GM19328 (cell line): ENCODE measurements around the gene HEATR5A.
A peak's percentile ranks its signal among the peaks of the same experiment; 100 is the strongest.
"Not testable (repeated sequence)": the region's sequence is repeated elsewhere in the genome, so short reads cannot be mapped to it uniquely, and the experiment has no call there.

ENCODE experiments used
- ATAC-seq: cut with Tn5 transposase; IDR thresholded peaks from one replicate; pipeline ENCODE4 v1.9.1; 2021; ENCODE audit warnings: mild to moderate bottlenecking, moderate library complexity; ENCODE audit not compliant: unreplicated experiment

The HEATR5A gene

DNA sequence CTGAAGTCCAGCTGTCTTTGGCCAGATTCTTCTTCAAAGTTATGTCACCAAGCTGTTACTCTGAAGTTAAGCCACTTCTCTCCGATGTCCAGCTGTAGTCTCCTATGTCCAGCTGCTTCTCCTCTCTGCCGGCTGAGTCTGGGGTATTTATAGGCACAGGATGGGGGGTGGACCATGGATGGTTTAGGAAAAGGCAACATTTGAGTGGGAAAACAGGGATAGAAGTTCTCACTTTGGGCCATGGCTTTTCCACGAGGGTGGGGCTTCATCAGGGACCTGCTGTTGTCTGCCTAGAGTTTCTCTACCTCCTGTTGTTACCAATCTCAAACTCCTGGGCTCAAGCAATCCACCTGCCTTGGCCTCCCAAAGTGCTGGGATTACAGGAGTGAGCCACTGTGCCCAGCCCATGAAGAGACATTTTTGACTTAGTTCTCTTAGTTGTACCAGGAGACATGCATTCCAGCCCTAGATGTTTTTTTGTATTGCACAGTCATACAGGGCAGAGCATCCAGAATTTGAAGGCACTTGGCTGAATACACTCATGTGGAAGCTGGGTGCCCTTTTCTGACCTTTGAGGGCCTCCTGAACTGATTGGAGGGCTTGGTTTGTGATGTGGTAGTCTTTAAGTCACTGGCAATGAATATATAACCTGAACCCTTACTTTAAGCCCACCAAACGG is 132.9 kb downstream of the HEATR5A start:
- ATAC-seq = no peak

DNA sequence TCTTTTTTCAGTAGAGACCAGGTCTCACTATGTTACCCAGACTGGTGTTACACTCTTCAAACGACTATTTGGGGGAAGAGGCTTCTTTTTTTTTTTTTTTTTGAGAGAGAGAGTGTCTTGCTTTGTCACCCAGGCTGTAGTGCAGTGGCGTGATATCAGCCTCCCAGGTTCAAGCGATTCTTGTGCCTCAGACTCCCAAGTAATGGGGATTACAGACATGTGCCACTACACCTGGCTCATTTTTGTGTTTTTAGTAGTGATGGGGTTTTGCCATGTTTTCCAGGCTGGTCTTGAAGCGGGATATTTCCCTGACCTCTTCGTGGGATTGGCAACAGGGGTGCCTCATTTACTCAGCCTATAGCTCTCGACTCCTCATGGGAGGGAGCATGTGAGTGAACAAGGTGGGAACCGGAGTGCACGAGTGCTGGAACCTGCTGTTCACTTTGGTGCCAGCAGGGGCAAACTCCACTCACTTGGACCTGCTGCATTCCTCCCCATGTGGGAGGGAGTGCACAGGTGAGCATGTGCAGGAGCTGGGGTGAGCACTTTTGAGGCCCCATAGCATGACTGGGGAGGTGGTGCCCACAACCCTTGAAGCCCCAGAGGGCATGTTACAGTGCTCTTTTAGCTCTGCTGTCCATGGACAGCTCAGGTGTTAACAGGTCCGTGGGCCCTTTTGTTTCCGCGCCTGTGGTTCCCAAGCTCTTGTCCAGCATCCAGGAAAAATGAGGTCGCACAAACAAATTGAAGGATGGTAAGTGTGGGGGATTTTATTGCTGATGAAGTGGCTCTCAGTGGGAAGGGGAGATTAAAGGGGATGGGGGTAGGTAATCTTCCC is 133.7 kb downstream of the HEATR5A start:
- no peak for ATAC-seq

DNA sequence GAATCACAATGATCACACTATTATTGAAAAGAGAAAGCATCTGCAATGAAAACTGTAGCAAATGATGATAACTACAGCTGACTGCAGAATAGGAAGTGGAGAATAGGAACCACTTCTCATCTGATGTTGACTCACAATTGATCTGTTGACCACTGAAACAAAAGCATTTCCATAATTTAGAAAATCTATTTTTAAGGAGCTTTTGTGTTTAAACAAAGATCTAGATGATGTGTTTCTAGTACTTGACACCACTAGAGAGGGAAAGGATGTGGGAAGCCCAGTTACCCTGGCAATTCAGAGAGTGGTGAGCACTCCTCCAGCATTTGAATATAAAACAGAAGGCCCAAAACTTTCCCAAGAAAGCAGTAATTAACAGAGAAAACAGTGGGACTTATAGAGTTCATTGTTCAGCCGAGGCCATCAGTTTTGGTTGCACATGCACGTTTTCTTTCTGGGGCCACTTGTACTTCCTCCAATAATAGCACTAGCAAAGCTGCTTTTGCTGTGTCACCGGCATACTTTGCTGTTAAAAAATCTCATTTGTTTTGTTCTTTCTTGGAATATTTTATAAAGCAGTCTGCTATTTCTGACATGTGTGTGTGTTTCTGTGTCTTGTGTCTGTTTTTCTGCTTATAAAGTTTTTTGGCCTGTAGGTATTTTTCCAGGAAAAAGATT is 136.6 kb downstream of the HEATR5A start:
- ATAC-seq = peak; percentile 52

DNA sequence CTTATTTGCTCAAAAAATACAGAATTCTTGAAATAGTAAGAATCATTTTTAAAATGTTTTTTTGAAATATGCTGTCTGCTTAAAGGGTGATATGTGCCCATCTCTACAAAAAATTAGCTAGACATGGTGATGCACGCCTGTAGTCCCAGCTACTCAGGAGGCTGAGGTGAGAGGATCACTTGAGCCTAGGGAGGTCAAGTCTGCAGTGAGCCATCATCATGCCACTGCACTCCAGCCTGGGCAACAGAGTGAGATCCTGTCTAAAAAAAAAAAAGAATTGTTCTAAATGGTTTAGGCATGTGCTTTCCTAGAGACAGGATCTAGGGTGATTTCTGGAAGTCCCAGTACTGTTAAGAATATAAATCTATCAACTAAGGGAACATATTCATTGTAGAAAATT is 137.2 kb downstream of the HEATR5A start:
- ATAC-seq = peak; percentile 20

DNA sequence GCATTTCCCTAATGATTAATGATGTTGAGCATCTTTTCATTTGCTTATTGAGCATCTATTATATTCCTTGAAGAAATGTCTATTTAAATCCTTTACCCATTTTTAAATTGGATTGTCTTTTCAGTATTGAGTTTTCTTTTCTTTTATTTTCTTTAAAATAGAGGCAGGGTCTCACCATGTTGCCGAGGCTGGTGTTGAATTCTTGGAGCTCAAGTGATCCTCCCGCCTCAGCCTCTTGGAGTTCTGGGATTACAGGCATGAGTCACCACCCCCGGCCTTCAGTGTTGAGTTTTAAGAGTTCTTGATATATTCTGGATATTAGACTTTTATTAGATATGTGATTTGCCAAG is 139.5 kb downstream of the HEATR5A start:
- ATAC-seq = no peak

DNA sequence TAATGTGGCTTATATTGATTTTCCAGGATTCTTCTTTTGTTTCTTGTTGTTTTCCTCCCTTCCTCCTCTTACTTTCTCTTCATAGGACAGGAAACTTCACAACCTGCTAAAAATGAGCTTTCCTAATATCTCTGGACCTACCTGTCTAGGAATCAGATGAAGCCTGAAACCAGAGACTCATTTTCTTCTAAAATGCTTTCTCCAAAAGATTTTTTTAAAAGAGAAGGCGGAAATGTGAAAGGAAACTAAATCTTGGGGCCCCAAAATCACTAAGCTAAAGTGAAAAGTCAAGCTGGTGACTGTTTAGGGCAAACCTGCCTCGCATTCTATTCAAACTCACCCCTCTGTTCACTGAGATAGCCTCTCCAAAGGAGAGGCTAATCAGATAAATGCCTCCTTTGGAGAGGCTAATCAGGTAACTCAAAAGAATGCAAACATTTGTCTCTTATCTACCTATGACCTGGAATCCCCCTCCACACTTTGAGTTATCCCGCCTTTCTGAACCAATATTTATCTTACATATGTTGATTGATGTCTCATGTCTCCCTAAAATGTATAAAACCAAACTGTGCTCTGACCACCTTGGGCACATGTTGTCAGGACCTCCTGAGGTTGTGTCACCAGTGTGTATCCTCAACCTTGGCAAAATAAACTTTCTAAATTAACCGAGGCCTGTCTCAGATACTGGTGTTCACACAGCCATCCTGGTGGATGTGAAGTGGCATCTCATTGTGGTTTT is 140.0 kb downstream of the HEATR5A start:
- ATAC-seq = no peak

DNA sequence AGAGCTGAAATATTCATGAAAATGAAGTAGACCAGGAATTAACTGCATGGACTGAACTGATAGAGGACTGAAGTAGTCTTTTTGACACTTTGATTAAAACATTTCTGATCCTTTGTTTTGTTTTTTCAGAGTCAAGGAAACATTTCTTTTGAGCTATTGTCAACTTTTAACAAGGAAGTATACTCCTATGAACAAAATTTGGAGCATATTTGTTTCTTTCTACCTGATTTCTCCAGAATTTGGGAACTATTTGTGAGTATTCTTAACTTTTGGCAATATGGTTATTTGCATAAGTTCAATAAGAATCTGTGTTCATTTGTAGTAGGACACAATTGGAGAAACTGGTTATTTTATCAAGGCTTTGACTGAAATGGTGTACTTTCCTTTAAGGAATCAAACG is 141.5 kb downstream of the HEATR5A start:
- no peak for ATAC-seq

DNA sequence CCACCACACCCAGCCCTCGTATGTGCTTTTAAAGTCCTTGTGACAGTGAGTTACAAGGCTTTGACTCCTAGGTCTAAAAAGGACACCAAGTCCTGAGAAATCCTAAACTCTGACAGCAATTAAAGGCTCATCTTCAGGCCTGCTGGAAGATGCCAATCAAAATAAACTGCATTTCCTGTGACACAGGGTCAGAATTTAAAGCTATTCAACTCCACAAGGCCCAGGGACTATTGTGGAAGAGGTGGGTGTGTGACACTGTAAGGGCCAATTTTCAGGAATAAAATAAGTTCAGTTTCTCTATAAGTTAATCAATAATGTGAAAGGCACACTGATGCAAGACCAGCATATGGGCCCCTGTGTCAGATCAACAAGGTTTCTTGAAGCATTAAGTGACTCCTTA is 143.3 kb downstream of the HEATR5A start:
- ATAC-seq = no peak

DNA sequence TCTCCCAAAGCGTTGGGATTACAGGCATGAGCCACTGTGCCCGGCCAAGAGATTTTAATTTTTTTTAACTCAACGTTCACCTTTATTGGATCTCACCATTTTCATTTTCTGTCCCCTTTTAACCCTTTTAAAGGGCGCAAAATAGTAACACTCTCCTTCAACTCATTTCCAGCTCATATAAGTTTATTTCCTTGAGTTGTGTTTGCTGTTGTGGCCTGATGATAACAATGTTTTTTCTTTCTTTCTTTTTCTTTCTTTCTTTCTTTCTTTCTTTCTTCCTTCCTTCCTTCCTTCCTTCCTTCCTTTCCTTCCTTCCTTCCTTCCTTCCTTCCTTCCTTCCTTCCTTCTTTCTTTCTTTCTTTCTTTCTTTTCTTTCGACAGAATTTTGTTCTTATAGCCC is 143.9 kb downstream of the HEATR5A start:
- ATAC-seq = not testable (repeated sequence)

DNA sequence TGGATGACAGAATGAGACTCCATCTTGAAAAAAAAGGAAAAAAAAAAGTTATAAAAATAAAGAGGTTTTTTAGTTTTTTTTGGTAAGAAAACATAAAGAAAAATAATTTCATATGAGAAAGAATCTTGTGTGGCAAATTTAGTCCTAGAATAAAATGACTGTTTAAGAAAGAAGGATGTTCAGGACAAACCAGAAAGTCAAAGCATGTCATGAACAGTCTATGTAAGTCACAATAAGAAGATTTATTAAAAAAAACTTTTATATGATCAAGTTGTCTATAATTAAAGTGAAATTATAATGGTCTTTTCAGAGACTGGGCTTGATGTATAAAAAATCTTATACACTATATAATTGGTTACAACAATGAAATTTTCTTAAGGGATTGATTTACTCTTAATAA is 144.6 kb downstream of the HEATR5A start:
- no peak for ATAC-seq

DNA sequence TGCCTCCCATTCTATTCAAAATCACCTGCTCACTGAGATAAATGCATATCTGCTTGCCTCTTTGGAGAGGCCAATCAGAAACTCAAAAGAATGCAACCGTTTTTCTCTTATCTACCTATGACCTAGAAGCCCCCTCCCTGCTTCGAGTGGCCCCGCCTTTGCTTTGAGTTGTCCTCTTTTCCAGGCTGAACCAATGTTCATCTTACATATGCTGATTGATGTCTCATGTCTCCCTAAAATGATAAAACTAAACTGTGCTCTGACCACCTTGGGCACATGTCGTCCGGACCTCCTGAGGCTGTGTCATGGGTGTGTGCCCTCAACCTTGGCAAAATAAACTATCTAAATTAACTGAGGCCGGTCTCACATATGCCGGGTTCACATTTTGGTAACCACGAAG is 148.7 kb downstream of the HEATR5A start:
- no peak for ATAC-seq

DNA sequence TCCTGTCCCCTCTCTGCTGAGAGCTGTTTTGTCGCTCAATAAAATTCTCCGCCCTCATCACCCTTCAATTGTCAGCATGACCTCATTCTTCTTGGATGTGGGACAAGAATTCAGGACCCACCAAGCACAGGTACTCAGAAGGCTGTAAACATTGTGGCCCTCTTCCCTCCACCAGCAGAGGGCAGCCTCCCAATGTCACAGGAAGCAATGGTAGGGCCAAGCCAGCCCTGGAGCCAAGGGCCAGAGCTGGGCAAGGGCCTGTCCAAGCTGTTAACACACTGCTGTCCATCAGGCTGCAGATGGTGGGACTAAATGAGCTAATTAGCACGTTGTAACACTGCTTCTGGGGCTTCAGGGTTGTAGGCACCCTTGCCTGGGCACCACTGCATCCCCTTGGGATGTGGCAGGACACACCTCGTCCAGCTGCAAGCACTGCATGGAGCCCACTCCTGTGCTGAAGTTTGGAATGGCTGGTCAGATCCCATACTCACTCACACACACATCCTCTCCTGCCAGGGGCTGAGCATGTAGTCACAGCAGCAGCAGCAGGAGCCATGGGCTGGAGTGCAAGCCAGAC is 150.1 kb downstream of the HEATR5A start:
- no peak for ATAC-seq

DNA sequence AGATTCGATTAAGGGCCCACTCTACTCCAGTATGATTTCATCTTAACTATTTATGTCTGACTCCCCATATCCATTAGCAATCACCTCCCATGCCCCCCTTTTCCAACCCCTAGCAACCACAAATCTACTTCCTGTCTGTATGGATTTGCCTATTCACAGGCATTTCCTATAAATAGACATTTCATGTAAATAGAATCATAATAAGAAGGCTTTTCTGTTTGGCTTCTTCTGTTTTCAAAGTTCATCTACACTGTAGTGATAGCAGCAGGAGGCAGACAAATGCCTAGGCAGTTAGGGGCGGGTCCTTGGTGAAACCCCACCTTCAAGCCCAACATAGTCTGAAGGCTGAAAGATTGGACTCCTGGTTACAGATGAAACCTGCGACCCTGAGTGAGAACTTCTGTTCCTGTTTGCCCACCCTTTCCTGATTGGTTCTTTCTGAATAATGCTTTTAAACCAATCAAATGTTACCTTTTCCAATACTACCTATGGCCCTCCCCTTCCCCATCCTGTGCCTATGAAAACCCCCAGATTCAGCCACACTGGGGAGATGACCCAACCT is 150.6 kb downstream of the HEATR5A start:
- ATAC-seq = no peak

DNA sequence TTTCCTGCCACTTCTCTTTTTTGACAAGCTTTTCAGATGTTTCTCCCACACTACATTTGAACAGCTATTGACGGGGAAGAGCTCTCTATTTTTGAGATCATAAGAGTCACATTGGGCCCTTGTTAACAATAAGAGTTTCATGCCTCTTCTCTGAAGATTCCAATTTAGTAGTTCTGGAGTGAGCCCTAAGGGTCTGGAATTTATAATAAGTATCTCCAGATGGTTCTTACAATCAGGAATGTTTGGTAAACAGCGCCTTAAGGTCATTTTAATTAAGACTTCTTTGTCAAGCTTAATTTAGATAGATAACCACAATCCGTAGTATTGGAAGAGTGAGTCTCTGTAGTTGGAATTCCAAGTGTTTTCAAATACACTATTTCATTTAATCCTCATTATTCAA is 152.1 kb downstream of the HEATR5A start:
- no peak for ATAC-seq

DNA sequence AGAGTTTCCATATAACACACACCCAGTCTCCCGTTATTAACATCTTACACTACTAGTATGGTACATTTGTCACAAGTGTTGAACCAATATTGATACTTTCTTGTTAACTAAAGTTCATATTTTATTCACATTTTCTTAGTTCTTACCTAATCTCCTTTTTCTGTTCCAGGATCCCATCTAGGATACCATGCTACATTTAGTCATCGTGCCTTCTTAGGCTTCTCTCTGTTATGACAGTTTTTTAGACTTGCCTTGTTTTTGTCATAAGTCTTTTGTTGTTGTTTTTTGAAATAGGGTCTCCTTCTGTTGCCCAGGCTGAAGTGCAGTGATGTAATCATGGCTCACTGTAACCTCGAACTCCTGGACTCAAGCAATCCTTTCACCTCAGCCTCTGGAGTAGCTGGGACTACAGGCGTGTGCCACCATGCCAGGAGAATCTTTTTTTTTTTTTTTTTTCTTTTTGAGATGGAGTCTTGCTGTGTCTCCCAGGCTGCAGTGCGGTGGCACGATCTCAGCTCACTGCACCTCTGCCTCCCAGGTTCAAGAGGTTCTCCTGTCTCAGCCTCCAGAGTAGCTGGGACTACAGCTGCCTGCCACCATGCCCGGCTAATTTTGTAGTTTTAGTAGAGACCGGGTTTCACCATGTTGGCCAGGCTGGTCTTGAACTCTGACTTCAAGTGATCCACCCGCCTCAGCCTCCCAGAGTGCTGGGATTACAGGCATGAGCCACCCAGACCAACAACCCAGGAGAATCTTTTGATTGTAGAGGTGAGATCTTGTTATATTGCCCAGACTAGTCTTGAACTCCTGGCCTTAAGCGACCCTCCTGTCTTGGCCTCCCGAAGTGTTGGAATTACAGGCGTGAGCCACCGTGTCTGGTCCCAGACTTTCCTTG is 153.7 kb downstream of the HEATR5A start:
- ATAC-seq = no peak

DNA sequence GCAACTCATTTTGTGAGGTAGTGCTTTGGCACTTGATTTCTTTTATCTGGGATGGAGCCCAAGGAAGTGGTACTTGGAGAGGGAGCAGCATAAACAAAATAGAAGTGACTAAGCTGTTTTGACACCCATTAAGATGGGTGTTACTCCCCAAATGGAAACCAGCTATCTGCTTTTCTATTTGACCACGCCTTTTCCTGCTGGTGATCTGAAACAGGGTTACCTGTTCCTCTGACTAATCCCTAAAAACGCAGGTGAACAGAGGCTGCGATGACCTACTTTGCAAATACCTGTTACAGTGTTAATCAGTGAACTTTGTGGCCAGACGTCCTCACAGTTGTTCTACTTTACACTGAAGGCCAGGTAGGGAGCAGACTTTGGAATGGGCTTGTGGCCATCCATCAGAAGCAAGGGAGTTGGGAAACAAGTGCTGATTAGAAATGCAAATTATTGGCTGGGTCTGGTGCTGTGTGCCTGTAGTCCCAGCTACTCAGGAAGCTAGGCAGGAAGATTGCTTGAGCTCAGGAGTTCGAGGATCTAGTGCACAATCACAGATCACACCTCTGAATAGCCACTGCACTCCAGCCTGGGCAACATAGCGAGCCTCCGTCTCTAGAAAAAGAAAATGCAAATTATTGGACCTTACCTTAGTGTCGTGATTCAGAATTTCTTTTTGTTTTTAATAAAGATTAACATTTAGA is 154.5 kb downstream of the HEATR5A start:
- ATAC-seq = no peak

DNA sequence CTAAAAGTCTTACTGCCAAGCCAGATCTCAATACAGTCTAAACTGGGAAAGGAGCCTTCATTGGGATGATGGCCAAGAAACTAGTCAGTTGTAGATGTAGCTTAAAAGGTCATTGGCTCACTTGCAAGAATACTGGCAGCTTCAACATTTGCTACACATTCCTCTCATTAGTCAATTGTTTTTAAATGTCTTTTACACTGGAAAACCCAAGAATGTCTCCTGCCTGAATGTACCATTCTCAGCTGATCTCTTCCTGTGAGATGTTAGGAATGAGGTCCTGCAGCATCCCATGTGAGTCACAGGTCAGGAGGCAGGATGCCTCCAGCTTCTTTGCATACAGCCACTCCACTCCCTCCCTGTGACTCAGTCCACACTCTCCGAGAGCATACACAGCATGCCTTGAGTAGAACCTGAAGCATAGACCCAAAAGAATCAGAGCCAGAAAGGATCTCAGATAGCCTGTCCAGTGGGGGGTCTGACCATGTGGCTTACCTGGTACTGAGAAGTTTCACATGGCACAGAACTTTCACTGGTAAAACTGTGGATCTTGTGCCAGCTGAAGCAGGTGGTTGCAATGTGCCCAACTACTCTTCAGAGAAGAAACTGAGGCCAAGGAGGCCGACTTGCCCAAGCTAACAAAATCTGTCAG is 156.7 kb downstream of the HEATR5A start:
- no peak for ATAC-seq

DNA sequence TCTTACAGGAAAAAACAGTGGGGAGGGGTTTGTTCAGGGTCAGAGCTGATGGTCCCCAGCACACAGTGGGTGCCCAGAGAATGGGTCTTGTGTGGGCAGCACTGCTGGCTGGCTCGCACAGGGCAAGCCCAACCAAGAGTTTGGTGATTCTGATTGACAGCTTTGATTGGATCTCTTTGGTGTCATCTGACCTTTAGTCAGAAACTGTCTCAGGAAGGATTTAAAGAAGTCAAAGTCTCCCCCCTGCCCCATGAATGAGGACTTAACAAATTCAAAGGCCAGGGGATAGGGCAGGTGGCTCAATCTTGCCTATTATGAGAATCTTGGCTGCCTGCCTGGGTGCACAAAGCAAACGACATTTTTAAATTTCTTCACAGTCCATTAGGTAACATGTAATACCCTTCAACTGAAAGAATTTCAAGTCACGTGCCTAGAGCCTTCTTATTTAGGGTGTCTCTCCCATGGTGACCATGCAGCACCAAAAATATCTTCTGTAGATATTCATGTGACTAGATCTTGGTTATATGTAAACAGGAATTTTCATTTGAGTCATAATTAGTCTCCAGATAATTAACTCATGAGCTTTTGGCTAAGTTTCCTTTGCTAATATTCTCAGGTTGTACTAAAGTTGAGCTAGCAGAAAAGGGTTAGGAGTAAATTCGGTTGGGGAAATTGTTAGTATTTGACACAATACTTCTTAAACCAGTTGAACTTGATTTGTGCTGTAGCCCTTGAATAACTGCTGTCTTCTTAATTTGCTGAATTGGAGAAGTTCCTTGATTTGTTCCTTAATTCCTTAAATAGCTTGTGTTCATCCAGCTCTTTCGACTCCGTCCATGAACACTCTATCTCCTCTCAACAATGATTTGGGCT is 158.3 kb downstream of the HEATR5A start:
- no peak for ATAC-seq
